HG03066 (cell line): Measurements from ENCODE around the gene CBX2.
A peak's percentile ranks its signal among the peaks of the same experiment; 100 is the strongest.

Experiments
- ATAC-seq: cut with Tn5 transposase; IDR thresholded peaks from one replicate; pipeline ENCODE4 v1.9.1; 2021; ENCODE audit warnings: low read depth; ENCODE audit not compliant: unreplicated experiment

CBX2 gene

GRCh38 chr17:79797492-79798298 lies 19.7 kb downstream of the CBX2 start:
- peak; percentile 10 for ATAC-seq

GRCh38 chr17:79798299-79799173 lies 20.6 kb downstream of the CBX2 start:
- no peak for ATAC-seq

DNA sequence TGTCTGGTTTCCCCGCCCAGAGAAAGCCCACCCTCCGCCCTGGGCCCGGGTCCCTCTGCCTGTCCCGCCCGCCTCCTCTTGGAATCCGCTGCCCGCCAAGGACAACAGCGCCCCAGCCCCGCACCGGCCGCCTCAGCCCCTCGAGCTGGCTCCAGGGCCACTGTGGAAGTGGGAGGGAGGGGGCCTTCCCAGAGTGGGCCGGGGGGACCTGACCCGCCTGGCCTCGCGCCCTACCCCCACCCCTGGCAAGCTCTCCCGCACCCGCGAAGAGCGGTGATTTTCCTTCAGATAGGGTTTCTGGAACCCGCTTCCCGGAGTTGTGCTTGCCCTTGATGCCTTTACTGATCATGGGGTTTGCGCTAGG lies 21.2 kb downstream of the CBX2 start:
- no peak for ATAC-seq

DNA sequence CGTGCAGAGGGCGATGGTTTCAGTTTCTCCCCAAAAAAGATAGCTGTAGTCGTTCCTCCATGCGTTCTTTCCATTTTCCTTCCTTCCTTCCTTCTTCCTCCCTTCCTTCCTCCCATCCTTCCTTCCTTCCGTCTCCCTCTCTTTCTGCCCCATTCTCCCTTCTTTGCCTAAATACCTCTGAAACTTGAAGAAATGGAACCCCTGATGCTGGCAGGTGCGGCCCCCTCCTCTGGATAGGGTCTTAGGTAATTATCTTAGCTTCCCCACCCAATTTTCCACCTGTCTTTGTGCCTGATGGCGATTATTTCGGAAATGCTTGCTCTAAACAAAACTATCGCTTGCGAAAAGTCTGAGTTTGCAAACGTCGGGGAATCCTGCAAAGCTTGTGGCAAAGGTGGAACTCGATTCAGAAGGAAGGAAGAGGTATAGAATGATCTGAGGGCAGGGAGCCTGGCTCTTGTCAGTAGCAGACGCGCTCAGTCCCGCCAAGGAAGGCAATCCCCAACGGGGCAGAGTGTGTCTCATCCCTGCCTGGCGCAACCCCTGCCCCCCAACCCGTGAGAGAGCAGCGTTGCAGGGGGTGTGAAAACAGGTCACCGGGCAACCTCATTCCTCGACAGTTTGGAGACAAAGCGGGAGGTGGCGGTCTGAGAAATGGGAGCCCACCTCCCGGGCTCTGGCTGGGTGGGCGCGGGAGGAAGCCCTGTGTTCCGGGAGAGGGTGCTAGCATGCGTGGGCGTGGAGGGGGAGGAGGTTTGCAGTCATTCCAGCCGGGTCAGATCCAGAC lies 21.8 kb downstream of the CBX2 start:
- no peak for ATAC-seq

- no peak for ATAC-seq
These were observed 22.6 kb downstream of the CBX2 start for GRCh38 chr17:79800325-79801155.

GRCh38 chr17:79801156-79802038 lies 23.4 kb downstream of the CBX2 start:
- ATAC-seq: no peak

DNA sequence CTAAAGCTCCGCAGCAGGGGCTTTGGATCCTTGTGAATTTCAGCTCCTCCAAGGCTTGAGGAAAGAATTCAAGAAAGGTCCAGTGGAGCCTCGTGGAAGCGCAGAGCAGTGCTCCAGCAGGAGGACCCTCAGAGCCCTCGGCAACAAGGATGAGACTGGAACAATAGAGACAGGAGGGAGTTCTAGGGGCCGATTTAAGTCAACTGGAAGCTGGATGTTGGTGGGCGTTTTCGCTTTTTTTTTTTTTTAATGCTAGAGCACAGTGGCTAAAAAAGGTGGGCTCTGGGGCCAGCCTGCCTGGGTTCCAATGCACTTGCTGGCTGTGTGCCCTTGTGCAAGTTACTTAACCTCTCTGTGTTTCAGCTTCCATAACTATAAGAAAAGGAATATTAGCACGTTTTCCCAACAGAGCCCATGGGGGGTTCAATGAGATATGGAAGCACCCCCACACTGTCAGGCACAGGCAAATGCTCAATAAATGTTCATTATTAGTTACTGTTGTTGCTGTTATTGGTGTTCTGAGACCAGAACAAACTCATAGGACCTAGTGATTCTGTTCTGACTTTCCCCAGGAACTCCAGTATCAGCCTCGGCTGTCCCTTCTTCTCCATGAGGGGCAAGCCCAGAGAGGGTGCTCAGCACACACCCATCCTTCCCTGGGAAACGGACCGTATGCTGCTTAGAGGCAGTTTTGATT lies 24.2 kb downstream of the CBX2 start:
- no peak for ATAC-seq

DNA sequence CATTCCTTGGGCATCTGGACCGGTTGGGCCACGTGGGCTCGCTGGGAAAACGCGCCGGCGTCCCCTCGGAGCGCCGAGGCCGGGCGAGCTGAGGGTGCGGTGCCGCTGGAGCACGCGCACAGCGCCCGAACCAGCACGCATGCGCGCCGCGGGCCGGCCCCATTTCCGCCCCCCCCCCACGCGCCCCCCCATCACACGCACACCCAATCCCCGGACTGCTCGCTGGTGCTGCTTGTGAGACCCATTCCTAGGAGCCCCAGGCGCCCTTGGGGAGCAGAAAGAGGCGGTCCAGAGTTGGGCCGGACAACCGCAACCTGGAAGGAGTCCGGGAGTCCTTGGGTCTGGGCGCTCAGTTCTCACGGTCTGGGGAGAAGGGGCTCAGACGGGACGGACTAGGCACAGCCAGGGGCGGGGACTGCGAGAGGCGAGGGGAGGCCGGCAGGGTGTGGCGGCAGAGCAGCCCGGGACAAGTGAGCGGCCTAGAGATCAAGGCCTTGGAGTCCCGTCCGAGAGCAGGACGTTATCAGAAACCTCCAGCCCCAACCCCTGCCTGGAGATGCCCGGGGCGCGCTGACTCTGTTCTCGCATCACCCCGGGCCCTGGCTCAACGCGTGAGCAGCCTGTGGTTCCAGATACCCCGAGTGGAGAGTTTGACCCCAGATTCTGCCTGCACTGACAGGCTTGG lies 24.9 kb downstream of the CBX2 start:
- ATAC-seq: no peak

DNA sequence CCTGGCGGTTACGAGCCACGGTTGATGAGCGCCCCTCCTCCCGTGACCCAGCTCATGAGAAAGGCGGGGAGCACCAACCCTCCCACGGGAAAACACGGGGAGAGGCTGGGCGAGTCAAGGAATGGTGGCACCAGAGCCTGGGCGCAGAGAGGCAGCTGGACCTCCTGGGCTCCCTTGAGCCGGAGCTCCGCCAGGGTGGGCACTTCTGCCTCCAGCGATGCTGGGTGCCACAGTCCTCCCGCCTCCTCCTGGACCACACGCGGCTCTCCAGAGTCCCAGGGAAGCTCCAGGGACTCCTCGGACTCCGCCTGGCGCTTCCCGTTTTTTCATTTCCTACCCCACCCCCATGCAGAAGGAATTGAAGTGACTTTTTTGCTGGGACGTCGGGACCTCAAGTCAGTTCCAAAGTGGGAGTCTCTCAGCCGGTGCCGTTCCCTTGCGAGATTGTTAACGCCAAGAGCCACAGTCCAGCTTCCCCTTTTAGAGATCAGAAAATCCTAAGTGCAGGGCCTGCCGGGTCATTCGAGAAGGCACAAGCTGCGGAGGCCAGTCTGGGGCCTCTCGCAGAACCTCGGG lies 25.6 kb downstream of the CBX2 start:
- no peak for ATAC-seq

GRCh38 chr17:79803997-79804855 lies 26.3 kb downstream of the CBX2 start:
- ATAC-seq: peak; percentile 61

GRCh38 chr17:79804856-79805696 lies 27.1 kb downstream of the CBX2 start:
- no peak for ATAC-seq

- ATAC-seq: no peak
These were observed 28.5 kb downstream of the CBX2 start for GRCh38 chr17:79806446-79806760.

- no peak for ATAC-seq
These were observed 29.1 kb downstream of the CBX2 start for GRCh38 chr17:79806863-79807720.

DNA sequence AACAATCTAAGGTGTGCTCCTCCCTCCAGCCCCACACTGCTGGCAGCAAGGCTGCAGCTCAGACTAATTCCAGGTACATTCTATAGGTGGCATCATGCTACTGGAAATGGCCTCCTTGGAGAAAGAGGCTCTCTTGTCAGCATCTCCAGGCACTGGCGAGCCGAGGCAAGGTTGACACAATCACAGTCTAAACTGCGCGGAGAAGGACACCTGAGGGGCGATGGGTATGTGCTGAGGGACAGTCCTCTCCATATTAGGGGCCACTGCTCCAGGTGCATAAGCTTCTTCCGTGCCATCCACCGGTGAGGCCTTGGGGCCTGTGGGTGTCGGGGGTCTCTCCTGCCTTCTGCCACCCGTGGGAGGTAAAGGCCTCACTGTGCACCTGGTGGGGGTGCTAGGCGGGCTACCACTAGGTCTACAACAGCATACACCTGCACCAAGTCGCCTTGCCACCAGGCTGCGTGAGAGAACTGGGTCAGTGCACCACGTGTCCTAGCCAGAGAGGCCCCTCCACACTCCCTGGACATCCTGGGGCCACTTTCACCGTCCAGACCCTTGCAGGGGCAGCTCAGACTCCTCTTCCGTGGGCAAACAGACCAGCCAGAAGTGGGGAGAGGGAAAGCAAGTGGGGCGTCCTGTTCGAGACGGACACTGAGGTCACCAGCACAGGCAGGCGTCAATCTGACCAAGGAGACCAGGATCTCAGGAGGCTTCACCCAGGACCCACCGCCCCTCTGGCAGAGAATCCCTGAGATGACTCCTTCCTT lies 31.0 kb downstream of the CBX2 start:
- no peak for ATAC-seq
